ENCODE data around the gene NTN1. TPM values are rescaled to one million over a fixed set of nuclear protein-coding genes. Genes with fewer than 3 reads are reported as not detected.

The NTN1 gene
- total and polyA plus RNA-seq, 2 of the 13 experiments (the other 11 are each of a cell fraction or from before 2014, with no cell fraction given), result 0.04 to 0.05 TPM

- no peak for TF ChIP-seq HDAC1 (CRISPR knock-in tag; IDR thresholded peaks at IDR 0.05)
- no peak for TF ChIP-seq DBP (CRISPR knock-in tag; IDR thresholded peaks at IDR 0.05; ENCODE audit: not compliant biosample characterization)
- no peak for TF ChIP-seq ZBTB40 (IDR thresholded peaks at IDR 0.05)
- TF ChIP-seq ZBTB40 (CRISPR knock-in tag; IDR thresholded peaks at IDR 0.05), result no peak
- TF ChIP-seq NAIF1 (CRISPR knock-in tag; IDR thresholded peaks at IDR 0.05; ENCODE audit: borderline replicate concordance), result no peak
- no peak for TF ChIP-seq PRDM4 (CRISPR knock-in tag; IDR thresholded peaks at IDR 0.05; ENCODE audit: borderline replicate concordance)
- TF ChIP-seq ZMAT3 (CRISPR knock-in tag; conservative IDR thresholded peaks at IDR 0.05), result no peak
- TF ChIP-seq IRF9 (CRISPR knock-in tag; IDR thresholded peaks at IDR 0.05; ENCODE audit: borderline replicate concordance), result no peak
These were observed 95.1 kb downstream of the NTN1 start (continued) for GRCh38 chr17:9116311-9116835.

Measured in HepG2 (cell line).